ENCODE data around the gene ALDH1L2. TPM values are rescaled to one million over a fixed set of nuclear protein-coding genes. Genes with fewer than 3 reads are reported as not detected.

Gene ALDH1L2
- total RNA-seq, 4 donors from 2014 or later, result 7.0 to 19.9 (median 11.1) TPM

DNA sequence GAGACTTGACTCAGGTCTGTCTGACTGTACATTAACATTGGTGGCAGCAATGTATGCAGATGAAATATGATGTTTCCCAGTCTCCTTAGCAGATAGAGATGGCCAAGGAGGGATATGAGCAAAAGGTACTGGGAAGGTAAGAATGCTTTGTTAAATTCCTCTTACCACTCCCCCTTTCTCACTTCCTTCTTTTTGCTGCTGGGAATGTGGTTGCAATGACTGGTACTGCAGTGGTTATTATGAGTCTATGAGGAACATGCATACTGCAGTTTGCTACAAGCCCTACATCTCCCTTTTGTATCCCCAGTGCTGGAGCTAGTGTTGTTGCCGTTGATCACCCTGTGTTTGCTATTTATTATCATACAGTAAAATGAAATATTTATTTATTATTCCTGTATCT, 35.9 kb downstream of the ALDH1L2 start:
- TF ChIP-seq, protein P1, sequence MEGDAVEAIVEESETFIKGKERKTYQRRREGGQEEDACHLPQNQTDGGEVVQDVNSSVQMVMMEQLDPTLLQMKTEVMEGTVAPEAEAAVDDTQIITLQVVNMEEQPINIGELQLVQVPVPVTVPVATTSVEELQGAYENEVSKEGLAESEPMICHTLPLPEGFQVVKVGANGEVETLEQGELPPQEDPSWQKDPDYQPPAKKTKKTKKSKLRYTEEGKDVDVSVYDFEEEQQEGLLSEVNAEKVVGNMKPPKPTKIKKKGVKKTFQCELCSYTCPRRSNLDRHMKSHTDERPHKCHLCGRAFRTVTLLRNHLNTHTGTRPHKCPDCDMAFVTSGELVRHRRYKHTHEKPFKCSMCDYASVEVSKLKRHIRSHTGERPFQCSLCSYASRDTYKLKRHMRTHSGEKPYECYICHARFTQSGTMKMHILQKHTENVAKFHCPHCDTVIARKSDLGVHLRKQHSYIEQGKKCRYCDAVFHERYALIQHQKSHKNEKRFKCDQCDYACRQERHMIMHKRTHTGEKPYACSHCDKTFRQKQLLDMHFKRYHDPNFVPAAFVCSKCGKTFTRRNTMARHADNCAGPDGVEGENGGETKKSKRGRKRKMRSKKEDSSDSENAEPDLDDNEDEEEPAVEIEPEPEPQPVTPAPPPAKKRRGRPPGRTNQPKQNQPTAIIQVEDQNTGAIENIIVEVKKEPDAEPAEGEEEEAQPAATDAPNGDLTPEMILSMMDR (IDR thresholded peaks at IDR 0.05; ENCODE audit: low read depth), result no peak

DNA sequence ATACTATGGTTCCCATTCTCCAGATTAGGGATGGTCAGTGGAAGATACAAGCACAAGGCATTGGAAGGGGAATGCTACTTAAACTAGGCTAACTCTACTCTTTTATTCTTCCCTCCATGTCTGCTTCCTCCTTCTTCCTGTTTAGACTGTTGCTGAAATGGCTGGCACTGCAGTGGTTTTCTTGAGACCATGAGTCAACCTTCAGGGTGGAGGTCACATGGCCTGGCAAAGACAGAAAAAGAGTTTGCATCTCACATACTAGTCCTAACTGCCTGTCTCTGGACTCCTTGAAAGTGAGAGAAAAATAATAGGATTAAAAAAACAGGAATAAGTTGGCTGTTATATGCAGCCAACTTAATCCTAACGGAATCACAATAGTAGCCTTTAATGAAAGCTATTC, 37.0 kb downstream of the ALDH1L2 start:
- TF ChIP-seq, protein P1 (IDR thresholded peaks at IDR 0.05; ENCODE audit: low read depth), result no peak

DNA sequence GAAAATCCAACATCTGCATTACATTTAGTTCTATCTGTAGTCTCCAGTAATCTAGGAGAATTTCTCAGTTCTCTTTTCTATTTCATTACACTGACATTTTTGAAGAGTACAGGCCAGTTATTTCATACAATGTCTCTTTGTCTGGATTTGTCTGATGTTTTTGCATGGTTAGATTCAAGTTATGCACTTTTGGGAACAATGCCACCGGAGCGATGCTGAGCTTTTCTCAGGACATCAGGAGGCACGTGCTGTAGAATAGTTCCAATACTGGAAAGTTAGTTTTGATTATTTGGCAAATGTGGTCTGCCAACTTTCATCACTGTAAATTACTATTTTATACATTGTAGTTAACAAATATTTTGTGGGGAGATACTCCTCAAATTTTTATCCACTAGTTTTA, 43.1 kb downstream of the ALDH1L2 start:
- TF ChIP-seq, protein P1 (IDR thresholded peaks at IDR 0.05; ENCODE audit: low read depth), result no peak

DNA sequence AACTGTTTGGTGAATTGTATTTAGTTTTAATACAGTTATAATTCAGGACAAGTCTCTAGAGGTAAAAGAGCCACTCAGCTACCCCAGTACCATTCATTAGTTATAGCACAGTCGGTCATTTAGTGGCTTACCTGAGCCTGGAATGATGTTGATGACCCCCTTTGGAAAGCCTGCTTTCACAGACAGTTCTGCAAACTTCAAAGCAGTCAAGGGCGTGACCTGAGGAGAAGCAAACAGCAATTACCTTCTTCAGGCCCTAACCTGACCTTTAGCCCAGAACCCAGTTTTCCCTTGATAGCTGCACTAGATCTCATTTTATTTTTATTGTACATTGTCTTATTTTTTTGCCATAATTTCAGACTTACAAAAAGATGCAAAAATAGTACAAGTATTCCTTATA, 43.8 kb downstream of the ALDH1L2 start:
- TF ChIP-seq, protein P1 (IDR thresholded peaks at IDR 0.05; ENCODE audit: low read depth), result no peak

- TF ChIP-seq, protein P1 (IDR thresholded peaks at IDR 0.05; ENCODE audit: low read depth), result no peak
These were observed 47.2 kb downstream of the ALDH1L2 start for GRCh38 chr12:105036937-105037649.

DNA sequence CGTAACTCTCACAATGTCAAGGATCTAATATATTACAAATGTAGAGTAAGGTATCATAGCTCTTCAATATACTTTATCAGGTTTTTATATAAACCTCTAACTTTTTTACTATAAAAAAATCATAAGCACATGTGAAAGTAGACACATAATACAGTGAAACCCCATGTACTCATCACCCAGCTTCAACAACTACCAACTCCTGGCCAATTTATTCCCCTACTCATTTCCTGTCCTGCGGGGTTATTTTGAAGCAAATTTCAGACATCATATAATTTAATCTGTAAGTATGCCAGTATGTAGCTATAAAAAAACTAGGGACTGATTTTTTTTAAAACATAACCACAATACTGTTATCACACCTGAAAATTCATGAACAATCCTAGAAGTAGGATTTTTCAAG, 50.4 kb downstream of the ALDH1L2 start:
- TF ChIP-seq, protein P1 (IDR thresholded peaks at IDR 0.05; ENCODE audit: low read depth), result no peak

DNA sequence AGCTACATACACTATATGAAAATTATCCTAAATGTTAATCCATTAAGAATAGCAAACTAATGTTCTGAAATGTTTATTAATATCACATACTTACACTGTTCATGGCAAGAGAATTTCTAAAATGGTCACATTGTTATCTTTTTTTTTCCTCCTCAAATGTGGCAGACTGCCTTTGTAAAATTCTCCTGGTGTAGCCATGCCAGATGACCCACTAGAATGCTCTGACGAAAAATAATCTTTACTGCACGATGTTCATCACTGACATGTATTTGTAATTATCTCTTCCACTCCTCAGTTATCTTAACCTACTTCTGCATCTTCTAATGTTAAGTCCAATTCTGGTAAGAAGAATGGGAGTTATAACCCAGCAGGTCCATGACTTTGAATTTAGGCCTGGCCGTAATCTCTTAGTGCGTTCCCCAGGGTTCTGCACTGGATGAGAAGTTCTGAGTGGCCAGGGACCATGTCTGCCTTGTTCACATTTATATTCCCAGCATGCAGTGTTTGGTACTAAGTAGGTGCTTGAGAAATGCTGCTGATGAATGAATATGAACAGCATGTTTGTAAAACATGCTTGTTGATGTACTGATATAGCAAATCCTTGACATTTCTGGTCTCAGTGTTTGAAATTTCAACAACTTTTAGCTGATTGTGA, 51.4 kb downstream of the ALDH1L2 start:
- TF ChIP-seq, protein P1 (IDR thresholded peaks at IDR 0.05; ENCODE audit: low read depth), result no peak

Measured in subcutaneous adipose tissue (tissue), 4 donors.